Neural progenitor cell (in vitro differentiated cells): ENCODE measurements around the gene SEC14L6. TPM values are rescaled to one million over a fixed set of nuclear protein-coding genes. Genes with fewer than 3 reads are reported as not detected.

ENCODE experiments used
- DNase-seq: peaks from one replicate; pipeline ENCODE4 v3.0.0-alpha.2; 2016; ENCODE audit warnings: low spot score
- H2AFZ ChIP-seq: fragments of 200-600 bp; sonication (generic); replicated peaks from 2 replicates; pipeline ENCODE4 v1.6.1; 2016; ENCODE audit warnings: antibody characterized with exemption
- H3F3A ChIP-seq: fragments of 200-600 bp; sonication (generic); 2 replicates; pipeline ENCODE4 v1.6.1; 2016; ENCODE audit warnings: antibody characterized with exemption, low read depth
- H3K27ac ChIP-seq: fragments of 200-600 bp; sonication (generic); 2 replicates; pipeline ENCODE4 v1.5.1; 2016; ENCODE audit warnings: mild to moderate bottlenecking
- H3K27me3 ChIP-seq: fragments of 200-600 bp; sonication (generic); 2 replicates; pipeline ENCODE4 v1.6.1; 2016; ENCODE audit warnings: mild to moderate bottlenecking, moderate library complexity
- H3K36me3 ChIP-seq: fragments of 200-600 bp; sonication (generic); 2 replicates; pipeline ENCODE4 v1.5.1; 2016
- H3K4me1 ChIP-seq: fragments of 200-600 bp; sonication (generic); 2 replicates; pipeline ENCODE4 v1.6.1; 2016; ENCODE audit warnings: mixed run types
- H3K4me2 ChIP-seq: fragments of 200-600 bp; sonication (generic); 2 replicates; pipeline ENCODE4 v1.6.1; 2016
- H3K4me3 ChIP-seq: fragments of 200-600 bp; sonication (generic); 2 replicates; pipeline ENCODE4 v1.5.1; 2016
- H3K79me2 ChIP-seq: fragments of 200-600 bp; sonication (generic); 2 replicates; pipeline ENCODE4 v1.6.1; 2016; ENCODE audit warnings: low read depth
- H3K9ac ChIP-seq: fragments of 200-600 bp; sonication (generic); 2 replicates; pipeline ENCODE4 v1.6.1; 2016
- H3K9me3 ChIP-seq: fragments of 200-600 bp; sonication (generic); 2 replicates; pipeline ENCODE4 v1.5.1; 2016; ENCODE audit warnings: low read depth
- H4K20me1 ChIP-seq: fragments of 200-600 bp; sonication (generic); 2 replicates; pipeline ENCODE4 v1.6.1; 2016; ENCODE audit warnings: low read depth
- H3K27ac Mint-ChIP-seq: 3 replicates; pipeline ENCODE4 v1.8.0; 2021; ENCODE audit warnings: mixed read lengths
- H3K27me3 Mint-ChIP-seq: 2 replicates; pipeline ENCODE4 v1.8.0; 2022; ENCODE audit warnings: low read depth, mild to moderate bottlenecking, inconsistent platforms, moderate library complexity, mixed read lengths; ENCODE audit not compliant: insufficient read depth
- H3K36me3 Mint-ChIP-seq: 3 replicates; pipeline ENCODE4 v1.8.0; 2021; ENCODE audit warnings: mixed read lengths
- H3K4me1 Mint-ChIP-seq: 3 replicates; pipeline ENCODE4 v1.8.0; 2021; ENCODE audit warnings: mixed read lengths
- H3K4me3 Mint-ChIP-seq: 3 replicates; pipeline ENCODE4 v1.8.0; 2021; ENCODE audit warnings: mild to moderate bottlenecking, moderate library complexity, mixed read lengths
- H3K9me3 Mint-ChIP-seq: 3 replicates; pipeline ENCODE4 v1.8.0; 2020; ENCODE audit warnings: mixed read lengths
- CTCF ChIP-seq: fragments of 200-600 bp; sonication (generic); IDR thresholded peaks from 2 replicates; pipeline ENCODE4 v1.5.1; 2017; ENCODE audit warnings: antibody characterized with exemption, mild to moderate bottlenecking
- EZH2 ChIP-seq: fragments of 200-600 bp; sonication (generic); IDR thresholded peaks from 2 replicates; pipeline ENCODE4 v1.6.1; 2017; ENCODE audit warnings: antibody characterized with exemption, mild to moderate bottlenecking, moderate library complexity
- EZH2phosphoT487 ChIP-seq: fragments of 200-600 bp; sonication (generic); IDR thresholded peaks from 2 replicates; pipeline ENCODE4 v1.6.1; 2017; ENCODE audit warnings: antibody characterized with exemption
- total RNA-seq: library from RNA; depleted of rRNA; stranded (reverse); fragments of >200 nt; gene quantifications from 2 replicates; pipeline ENCODE4 v1.2.3, GENCODE V29; 2015; ENCODE audit warnings: low replicate concordance

Gene SEC14L6
- total RNA-seq, 1 donor from 2014 or later = 2.4 TPM

- H3K4me2 ChIP-seq = no peak overlapping the region
- H3K4me3 Mint-ChIP-seq = no peak overlapping the region
- H3K36me3 ChIP-seq = no peaks in the 10 kb centered on the region
- H3K9me3 ChIP-seq = no peaks in the 10 kb centered on the region
- no peak overlapping the region for H3K4me3 ChIP-seq
- TF ChIP-seq EZH2phosphoT487 (no peak), EZH2 (no peak), CTCF (no peak)
- no peaks in the 10 kb centered on the region for H3K4me1 ChIP-seq
- DNase-seq = no peak
- no peak overlapping the region for H3K27ac Mint-ChIP-seq
- no peaks in the 10 kb centered on the region for H3K9me3 Mint-ChIP-seq
- no peak overlapping the region for H3K9ac ChIP-seq
- H3K36me3 Mint-ChIP-seq = no peaks in the 10 kb centered on the region
- H2AFZ ChIP-seq = no peak overlapping the region
- peaks cover 6% of the 10 kb centered on the region for H3K27me3 Mint-ChIP-seq
- H3K27me3 ChIP-seq = no peaks in the 10 kb centered on the region
- H3F3A ChIP-seq = no peaks in the 10 kb centered on the region
- H4K20me1 ChIP-seq = no peaks in the 10 kb centered on the region
- peaks cover 9% of the 10 kb centered on the region for H3K4me1 Mint-ChIP-seq
- H3K79me2 ChIP-seq = no peaks in the 10 kb centered on the region
- no peak overlapping the region for H3K27ac ChIP-seq
Measured at GRCh38 chr22:30519842-30520425, 26.6 kb downstream of the SEC14L6 start.

- no peak overlapping the region for H3K4me3 ChIP-seq
- peaks cover 9% of the 10 kb centered on the region for H3K27me3 Mint-ChIP-seq
- H3K79me2 ChIP-seq = no peaks in the 10 kb centered on the region
- no peak overlapping the region for H3K27ac Mint-ChIP-seq
- no peak overlapping the region for H3K4me2 ChIP-seq
- no peak for DNase-seq
- H3K36me3 Mint-ChIP-seq = no peaks in the 10 kb centered on the region
- H3K9me3 ChIP-seq = no peaks in the 10 kb centered on the region
- H3K4me1 Mint-ChIP-seq = peaks cover 3% of the 10 kb centered on the region
- TF ChIP-seq EZH2phosphoT487 (no peak), EZH2 (no peak), CTCF (no peak)
- H3K9ac ChIP-seq = no peak overlapping the region
- no peaks in the 10 kb centered on the region for H4K20me1 ChIP-seq
- H3K9me3 Mint-ChIP-seq = peaks cover 2% of the 10 kb centered on the region
- no peaks in the 10 kb centered on the region for H3K4me1 ChIP-seq
- H2AFZ ChIP-seq = no peak overlapping the region
- no peaks in the 10 kb centered on the region for H3F3A ChIP-seq
- H3K4me3 Mint-ChIP-seq = no peak overlapping the region
- H3K36me3 ChIP-seq = no peaks in the 10 kb centered on the region
- H3K27me3 ChIP-seq = no peaks in the 10 kb centered on the region
- H3K27ac ChIP-seq = no peak overlapping the region
Measured at GRCh38 chr22:30516731-30517130, 29.8 kb downstream of the SEC14L6 start.

GRCh38 chr22:30516273-30516672 is 30.3 kb downstream of the SEC14L6 start:
- no peak overlapping the region for H3K9ac ChIP-seq
- H3F3A ChIP-seq = no peaks in the 10 kb centered on the region
- H3K4me2 ChIP-seq = no peak overlapping the region
- H3K79me2 ChIP-seq = no peaks in the 10 kb centered on the region
- no peak overlapping the region for H2AFZ ChIP-seq
- H3K27ac Mint-ChIP-seq = no peak overlapping the region
- no peaks in the 10 kb centered on the region for H3K36me3 ChIP-seq
- TF ChIP-seq EZH2 = no peak
- TF ChIP-seq CTCF = no peak
- no peak for TF ChIP-seq EZH2phosphoT487
- H3K27me3 Mint-ChIP-seq = peaks cover 9% of the 10 kb centered on the region
- H3K4me1 Mint-ChIP-seq = peaks cover 3% of the 10 kb centered on the region
- H3K4me1 ChIP-seq = no peaks in the 10 kb centered on the region
- H3K36me3 Mint-ChIP-seq = no peaks in the 10 kb centered on the region
- H3K4me3 Mint-ChIP-seq = no peak overlapping the region
- no peak overlapping the region for H3K4me3 ChIP-seq
- H3K27ac ChIP-seq = no peak overlapping the region
- no peaks in the 10 kb centered on the region for H3K9me3 ChIP-seq
- no peaks in the 10 kb centered on the region for H4K20me1 ChIP-seq
- DNase-seq = no peak
- H3K9me3 Mint-ChIP-seq = peaks cover 2% of the 10 kb centered on the region
- H3K27me3 ChIP-seq = no peaks in the 10 kb centered on the region
